H1 (cell line): ENCODE data around the gene POU5F1. TPM values are rescaled to one million over a fixed set of nuclear protein-coding genes. Genes with fewer than 3 reads are reported as not detected.

Experiments used
- CTCF ChIA-PET: fragments of 300-600 bp; sonication (Branson Sonifier 250); formaldehyde crosslinking; loops from one replicate; lab custom pipeline; 2021; ENCODE audit not compliant: partially characterized antibody; lab: Charles Lee
- POLR2A ChIA-PET: fragments of 300-600 bp; sonication (Branson Sonifier 250); formaldehyde crosslinking; loops from one replicate; lab custom pipeline; 2021; ENCODE audit warnings: inconsistent platforms; ENCODE audit not compliant: partially characterized antibody; lab: Charles Lee
- DNase-seq, 2 experiments: peaks; one replicate each; pipeline versions ENCODE4 v3.0.0 to v3.0.0-alpha.2; 2010 to 2022; ENCODE audit warnings: low spot score in 2 of 2, low read depth in 1 of 2, mixed read lengths in 1 of 2
- FAIRE-seq: peaks from 2 replicates; lab custom pipeline; 2011; peaks lifted over from hg19 to GRCh38; lab: Jason Lieb, UNC
- H2AFZ ChIP-seq: 2 replicates; pipeline ENCODE4 v1.8.1; 2012; ENCODE audit warnings: low read length, inconsistent platforms
- H2AK5ac ChIP-seq: 2 replicates; pipeline ENCODE4 v1.6.1; 2013; ENCODE audit warnings: low read depth, low read length
- H2BK120ac ChIP-seq: replicated peaks from 2 replicates; pipeline ENCODE3; 2013; ENCODE audit warnings: low read depth, low read length, inconsistent platforms
- H2BK12ac ChIP-seq: 2 replicates; pipeline ENCODE4 v1.6.1; 2013; ENCODE audit warnings: low read depth, low read length
- H2BK15ac ChIP-seq: 2 replicates; pipeline ENCODE4 v1.6.1; 2013; ENCODE audit warnings: low read length
- H2BK20ac ChIP-seq: 2 replicates; pipeline ENCODE4 v1.6.1; 2013; ENCODE audit warnings: low read length
- H2BK5ac ChIP-seq: 2 replicates; pipeline ENCODE4 v1.6.1; 2013; ENCODE audit warnings: low read depth, low read length
- H3K14ac ChIP-seq: 2 replicates; pipeline ENCODE4 v1.6.1; 2013; ENCODE audit warnings: inconsistent platforms; ENCODE audit not compliant: insufficient read length
- H3K18ac ChIP-seq: 2 replicates; pipeline ENCODE4 v1.6.1; 2013; ENCODE audit warnings: low read length; ENCODE audit errors: extremely low read depth
- H3K23ac ChIP-seq: 2 replicates; pipeline ENCODE4 v1.6.1; 2013; ENCODE audit warnings: inconsistent platforms; ENCODE audit not compliant: insufficient read length
- H3K23me2 ChIP-seq: 2 replicates; pipeline ENCODE4 v1.6.1; 2013; ENCODE audit warnings: low read depth, low read length
- H3K27ac ChIP-seq: 2 replicates; pipeline ENCODE4 v1.6.1; 2011; ENCODE audit warnings: low read depth, low read length, inconsistent platforms
- H3K27me3 ChIP-seq, 4 experiments: replicated peaks in 1 of 4; 1 replicate in 1 of 4; 2 replicates in 3 of 4; pipeline versions ENCODE4 v1.6.1 to v1.8.1; 2011 to 2013; ENCODE audit warnings: low read length in 3 of 4, mild to moderate bottlenecking in 3 of 4, inconsistent platforms in 2 of 4, mixed read lengths in 2 of 4, moderate library complexity in 1 of 4; ENCODE audit not compliant: control insufficient read depth in 3 of 4, insufficient read depth in 3 of 4; ENCODE audit errors: extremely low read depth in 1 of 4
- H3K36me3 ChIP-seq, 4 experiments: 2 replicates each; pipeline versions ENCODE4 v1.6.1 to v1.8.1; 2011 to 2013; ENCODE audit warnings: mild to moderate bottlenecking in 4 of 4, low read length in 3 of 4, moderate library complexity in 2 of 4, control low read depth in 1 of 4, inconsistent platforms in 1 of 4; ENCODE audit not compliant: insufficient read depth in 4 of 4, control insufficient read depth in 2 of 4
- H3K4ac ChIP-seq: replicated peaks from 2 replicates; pipeline ENCODE3; 2013; ENCODE audit warnings: low read length, low read depth, mixed read lengths, inconsistent platforms; ENCODE audit not compliant: insufficient read length
- H3K4me1 ChIP-seq, 4 experiments: replicated peaks in 1 of 4; 1 replicate in 1 of 4; 2 replicates in 3 of 4; pipeline versions ENCODE4 v1.6.1 to v1.8.1; 2011 to 2013; ENCODE audit warnings: low read length in 3 of 4, inconsistent platforms in 2 of 4, mixed read lengths in 1 of 4; ENCODE audit not compliant: insufficient read depth in 4 of 4, control insufficient read depth in 3 of 4
- H3K4me2 ChIP-seq, 2 experiments: 2 replicates each; pipeline versions ENCODE4 v1.6.1 to v1.8.1; 2011 to 2013; ENCODE audit warnings: low read depth in 2 of 2, low read length in 2 of 2, control low read depth in 1 of 2, inconsistent platforms in 1 of 2, mild to moderate bottlenecking in 1 of 2; ENCODE audit not compliant: insufficient read depth in 1 of 2
- H3K4me3 ChIP-seq, 4 experiments: fragments of 200-600, 300-600 bp in 1 of 4; sonication (generic), shearing (Covaris generic), sonication (Bioruptor Twin) in 1 of 4; 2 replicates each; pipeline versions ENCODE4 v1.5.1 to v1.8.1; 2011 to 2016; ENCODE audit warnings: low read length in 4 of 4, low read depth in 3 of 4, control low read depth in 2 of 4, inconsistent platforms in 2 of 4, mild to moderate bottlenecking in 2 of 4, mixed read lengths in 1 of 4, moderate library complexity in 1 of 4; ENCODE audit not compliant: insufficient read depth in 2 of 4; ENCODE audit errors: extremely low read depth in 1 of 4
- H3K56ac ChIP-seq: replicated peaks from 2 replicates; pipeline ENCODE3; 2013; ENCODE audit warnings: low read depth, mild to moderate bottlenecking, mixed read lengths, low read length, inconsistent platforms; ENCODE audit not compliant: insufficient read length
- H3K79me1 ChIP-seq: 2 replicates; pipeline ENCODE4 v1.6.1; 2013; ENCODE audit warnings: low read depth, low read length, control low read depth
- H3K79me2 ChIP-seq, 2 experiments: 2 replicates each; pipeline versions ENCODE4 v1.6.1 to v1.8.1; 2012 to 2013; ENCODE audit warnings: low read length in 2 of 2, mild to moderate bottlenecking in 2 of 2, inconsistent platforms in 1 of 2; ENCODE audit not compliant: insufficient read depth in 2 of 2, control insufficient read depth in 1 of 2
- H3K9ac ChIP-seq, 4 experiments: replicated peaks in 1 of 4; 1 replicate in 1 of 4; 2 replicates in 3 of 4; pipeline versions ENCODE4 v1.6.1 to v1.8.1; 2011 to 2013; ENCODE audit warnings: low read depth in 3 of 4, low read length in 3 of 4, control low read depth in 2 of 4, mild to moderate bottlenecking in 2 of 4, moderate library complexity in 2 of 4, inconsistent platforms in 1 of 4; ENCODE audit errors: extremely low read depth in 1 of 4
- H3K9me3 ChIP-seq, 2 experiments: 2 replicates each; pipeline versions ENCODE4 v1.6.1 to v1.8.1; 2012 to 2013; ENCODE audit warnings: mild to moderate bottlenecking in 2 of 2, moderate library complexity in 2 of 2, control low read depth in 1 of 2, inconsistent platforms in 1 of 2, low read depth in 1 of 2, low read length in 1 of 2, mixed read lengths in 1 of 2; ENCODE audit not compliant: insufficient read depth in 2 of 2
- H4K20me1 ChIP-seq, 2 experiments: replicated peaks in 1 of 2; 2 replicates each; pipeline versions ENCODE3 to v1.8.1; 2011 to 2013; ENCODE audit warnings: inconsistent platforms in 2 of 2, low read length in 2 of 2, mild to moderate bottlenecking in 1 of 2; ENCODE audit not compliant: insufficient read depth in 2 of 2, control insufficient read depth in 1 of 2
- H4K5ac ChIP-seq: 2 replicates; pipeline ENCODE4 v1.6.1; 2013; ENCODE audit warnings: low read length, low read depth, mixed read lengths, inconsistent platforms; ENCODE audit not compliant: insufficient read length
- H4K8ac ChIP-seq: 2 replicates; pipeline ENCODE4 v1.8.0; 2013; ENCODE audit warnings: mild to moderate bottlenecking, moderate library complexity, low read length, inconsistent platforms; ENCODE audit not compliant: insufficient read depth; ENCODE audit errors: extremely low read depth
- H4K91ac ChIP-seq: replicated peaks from 2 replicates; pipeline ENCODE3; 2013; ENCODE audit warnings: low read length, mixed read lengths, inconsistent platforms; ENCODE audit not compliant: insufficient read length
- BRCA1 ChIP-seq: IDR thresholded peaks from 2 replicates; pipeline ENCODE4 v1.6.1; 2012; ENCODE audit warnings: low read depth, low read length, improper control_type of control experiment
- CHD1 ChIP-seq: IDR thresholded peaks from 2 replicates; pipeline ENCODE4 v1.6.1; 2012; ENCODE audit warnings: low read depth, low read length, improper control_type of control experiment
- E2F6 ChIP-seq: IDR thresholded peaks from 2 replicates; pipeline ENCODE4 v1.6.1; 2012; ENCODE audit warnings: inconsistent platforms
- HDAC6 ChIP-seq: IDR thresholded peaks from one replicate; pipeline ENCODE4 v1.7.1; 2012; ENCODE audit warnings: low read depth, mild to moderate bottlenecking, inconsistent platforms, low read length, moderate library complexity
- JUND ChIP-seq: IDR thresholded peaks from 2 replicates; pipeline ENCODE4 v1.6.1; 2011; ENCODE audit warnings: mild to moderate bottlenecking, improper control_type of control experiment, low read length
- NRF1 ChIP-seq: IDR thresholded peaks from 2 replicates; pipeline ENCODE4 v1.6.1; 2011; ENCODE audit warnings: mild to moderate bottlenecking, low read depth, low read length, improper control_type of control experiment
- POLR2AphosphoS5 ChIP-seq: IDR thresholded peaks from 2 replicates; pipeline ENCODE4 v1.6.1; 2011; ENCODE audit warnings: low read depth, low read length
- RAD21 ChIP-seq, 2 experiments: IDR thresholded peaks in 1 of 2; conservative IDR thresholded peaks in 1 of 2; 2 replicates each; pipeline ENCODE4 v1.6.1; 2011; ENCODE audit warnings: low read depth in 2 of 2, low read length in 2 of 2, improper control_type of control experiment in 1 of 2, inconsistent platforms in 1 of 2, mild to moderate bottlenecking in 1 of 2, moderate library complexity in 1 of 2
- SIN3A ChIP-seq, 2 experiments: IDR thresholded peaks in 1 of 2; conservative IDR thresholded peaks in 1 of 2; 2 replicates each; pipeline ENCODE4 v1.6.1; 2011 to 2012; ENCODE audit warnings: low read length in 2 of 2, improper control_type of control experiment in 1 of 2, low read depth in 1 of 2, mild to moderate bottlenecking in 1 of 2
- SIX5 ChIP-seq: IDR thresholded peaks from 2 replicates; pipeline ENCODE4 v1.6.1; 2011; ENCODE audit warnings: mild to moderate bottlenecking, low read depth, low read length
- TCF12 ChIP-seq: IDR thresholded peaks from 2 replicates; pipeline ENCODE4 v1.6.1; 2011; ENCODE audit warnings: low read depth, mild to moderate bottlenecking, low read length
- USF2 ChIP-seq: IDR thresholded peaks from 2 replicates; pipeline ENCODE4 v1.6.1; 2011; ENCODE audit warnings: low read length, improper control_type of control experiment
- WGBS, 2 experiments: shearing (Covaris generic) in 1 of 2; methylation state at CpG; one replicate each; pipeline versions ENCODE4 v1.1.6 to v1.1.7; 2013 to 2015; ENCODE audit warnings: low lambda C conversion rate in 2 of 2, mixed read lengths in 2 of 2, inconsistent platforms in 1 of 2, low coverage in 1 of 2, missing lambda C conversion rate in 1 of 2; ENCODE audit not compliant: insufficient replicate concordance in 2 of 2, insufficient coverage in 1 of 2, insufficient read length in 1 of 2; ENCODE audit errors: extremely low coverage in 1 of 2, missing lambda C conversion rate in 1 of 2; 5-methylcytosine and 5-hydroxymethylcytosine counted together
- polyA plus RNA-seq, 7 experiments: library from polyadenylated mRNA; depleted of rRNA in 3 of 7; stranded (reverse) in 5 of 7; unstranded in 2 of 7; fragments of >200 nt in 5 of 7; fragments of 200-250 nt in 2 of 7; gene quantifications; 1 replicate in 5 of 7; 2 replicates in 1 of 7; 4 replicates in 1 of 7; pipeline versions ENCODE4 v1.2.1 to v1.2.3, GENCODE V29; 2011 to 2013; ENCODE audit warnings: missing spikeins in 2 of 7, mixed read lengths in 2 of 7
- total RNA-seq: library from RNA; stranded (reverse); fragmentation: NEBNext Ultra II Directional; extraction: Animal tissue kit (Norgen Biotek cat#: 25700); gene quantifications from 2 replicates; pipeline ENCODE4 v1.2.1, GENCODE V29; 2021

POU5F1 gene
- total and polyA plus RNA-seq, 2 of the 8 experiments (the other 6 are each of a cell fraction or from before 2014, with no cell fraction given), result 2,437 to 2,526 TPM

DNA sequence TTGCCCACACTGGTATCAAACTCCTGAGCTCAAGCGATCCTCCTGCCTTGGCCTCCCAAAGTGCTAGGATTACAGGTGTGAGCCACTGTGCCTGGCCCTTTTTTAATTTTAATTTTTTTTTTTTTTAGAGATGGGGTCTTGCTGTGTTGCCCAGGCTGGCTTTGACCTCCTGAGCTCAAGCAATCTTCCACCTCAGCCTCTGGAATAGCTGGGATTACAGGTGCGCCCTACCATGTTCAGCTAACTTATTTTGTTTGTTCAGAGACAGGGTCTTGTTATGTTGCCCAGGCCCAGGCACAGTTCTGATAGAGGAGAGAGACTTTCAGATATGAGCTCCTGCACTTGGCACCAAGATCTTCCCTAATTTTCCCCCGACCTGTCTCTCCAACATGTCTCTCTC, 39.7 kb downstream of the POU5F1 start:
- ChIA-PET POLR2A (interaction anchor here (0.9 to 68.5 kb wide), 2 partner anchors 38 to 515 kb away, joined by 4 to 2251 read pairs; partner anchors contain the start of genes CCHCR1, POU5F1, PSORS1C2 and TCF19), CTCF (interaction anchor here (0.7 to 13.5 kb wide), 16 partner anchors 10 to 247 kb away, joined by 3 to 187 read pairs (median 6); partner anchors contain the start of genes C6orf15, CCHCR1, PSORS1C1 and PSORS1C2)
- Histone ChIP-seq H3K27ac (no peak overlapping the region), H3K4ac (no peak overlapping the region), H3K9ac (no peak overlapping the region), H3K36me3 (no peaks in the 10 kb centered on the region), H3K23me2 (no peaks in the 10 kb centered on the region), H2BK12ac (no peak overlapping the region), H2AK5ac (no peak overlapping the region), H4K20me1 (no peaks in the 10 kb centered on the region), H3K79me2 (no peaks in the 10 kb centered on the region), H3K18ac (no peak overlapping the region), H3K4me2 (no peak overlapping the region), H2AFZ (no peak overlapping the region), H3K4me3 (no peak overlapping the region), H2BK120ac (no peak overlapping the region), H3K56ac (no peak overlapping the region), H3K27me3 (no peaks in the 10 kb centered on the region), H2BK15ac (no peak overlapping the region), H3K23ac (no peak overlapping the region), H2BK5ac (no peak overlapping the region), H3K9me3 (no peaks in the 10 kb centered on the region), H3K79me1 (no peaks in the 10 kb centered on the region), H2BK20ac (no peak overlapping the region), H3K14ac (no peak overlapping the region), H3K4me1 (peaks cover 0 to 3% (median under 1%) of the 10 kb centered on the region in 4 experiments; a peak in 3 of 7 replicates), H4K91ac (no peak overlapping the region), H4K5ac (no peak overlapping the region), H4K8ac (no peak overlapping the region)
- FAIRE-seq (no peak), DNase-seq (no peak)
- 89% methylated on average over 3 of the region's 3 CpGs; no CpG with 5 or more reads in 1 of the 2 experiments for WGBS, 2 experiments
- TF ChIP-seq BRCA1, result no peak
- TF ChIP-seq TCF12, result no peak
- TF ChIP-seq POLR2AphosphoS5, result no peak
- no peak for TF ChIP-seq E2F6
- TF ChIP-seq RAD21 (IDR thresholded peaks at IDR 0.05 in 1 of 2, conservative IDR thresholded peaks at IDR 0.05 in 1 of 2; ENCODE audit: low read depth in 2 of 2, low read length in 2 of 2), result no peak
- TF ChIP-seq NRF1, result no peak
- TF ChIP-seq HDAC6, result no peak
- TF ChIP-seq SIX5, result no peak
- no peak for TF ChIP-seq SIN3A (conservative IDR thresholded peaks at IDR 0.05 in 1 of 2, IDR thresholded peaks at IDR 0.05 in 1 of 2; ENCODE audit: low read depth in 1 of 2, low read length in 2 of 2)
- no peak for TF ChIP-seq CHD1
- no peak for TF ChIP-seq JUND
- no peak for TF ChIP-seq USF2
